ENCODE measurements around the gene BCAS4.
"Not testable (repeated sequence)": the region's sequence is repeated elsewhere in the genome, so short reads cannot be mapped to it uniquely, and the experiment has no call there.

The BCAS4 gene

GRCh38 chr20:50872560-50873425, 77.9 kb downstream of the BCAS4 start:
- Histone ChIP-seq H3K9ac (ENCODE audit: low read depth, low read length) (no peak overlapping the region), H3K4me3 (ENCODE audit: low read length) (no peak overlapping the region), H3K27ac (ENCODE audit: low read depth, low read length) (no peak overlapping the region), H3K36me3 (ENCODE audit: insufficient read depth, low read length) (no peaks in the 10 kb centered on the region), H3K27me3 (ENCODE audit: insufficient read depth, low read length) (no peaks in the 10 kb centered on the region), H3K4me1 (ENCODE audit: insufficient read depth, low read length) (peaks cover 17% of the 10 kb centered on the region), H3K9me3 (ENCODE audit: insufficient read depth, low read depth, low read length) (no peaks in the 10 kb centered on the region)
- WGBS = 92% methylated on average over 16 of the region's 16 CpGs

- Histone ChIP-seq H3K4me1 (ENCODE audit: insufficient read depth, low read length) (peaks cover 17% of the 10 kb centered on the region), H3K9ac (ENCODE audit: low read depth, low read length) (no peak overlapping the region), H3K9me3 (ENCODE audit: insufficient read depth, low read depth, low read length) (no peaks in the 10 kb centered on the region), H3K4me3 (ENCODE audit: low read length) (no peak overlapping the region), H3K36me3 (ENCODE audit: insufficient read depth, low read length) (no peaks in the 10 kb centered on the region), H3K27ac (ENCODE audit: low read depth, low read length) (no peak overlapping the region), H3K27me3 (ENCODE audit: insufficient read depth, low read length) (no peaks in the 10 kb centered on the region)
- 91% methylated on average over 10 of the region's 10 CpGs for WGBS
These were observed 78.7 kb downstream of the BCAS4 start for GRCh38 chr20:50873585-50873984.

- Histone ChIP-seq H3K27ac (ENCODE audit: low read depth, low read length) (no peak overlapping the region), H3K4me1 (ENCODE audit: insufficient read depth, low read length) (peaks cover 17% of the 10 kb centered on the region), H3K4me3 (ENCODE audit: low read length) (no peak overlapping the region), H3K9ac (ENCODE audit: low read depth, low read length) (no peak overlapping the region), H3K36me3 (ENCODE audit: insufficient read depth, low read length) (no peaks in the 10 kb centered on the region), H3K9me3 (ENCODE audit: insufficient read depth, low read depth, low read length) (no peaks in the 10 kb centered on the region), H3K27me3 (ENCODE audit: insufficient read depth, low read length) (no peaks in the 10 kb centered on the region)
- 96% methylated on average over 10 of the region's 10 CpGs for WGBS
These were observed 79.4 kb downstream of the BCAS4 start for GRCh38 chr20:50874111-50874757.

GRCh38 chr20:50874758-50875665, 80.2 kb downstream of the BCAS4 start:
- peaks cover 16% of the 10 kb centered on the region for H3K4me1 ChIP-seq (ENCODE audit: insufficient read depth, low read length)
- no peaks in the 10 kb centered on the region for H3K9me3 ChIP-seq (ENCODE audit: insufficient read depth, low read depth, low read length)
- H3K9ac ChIP-seq (ENCODE audit: low read depth, low read length) = no peak overlapping the region
- H3K27ac ChIP-seq (ENCODE audit: low read depth, low read length) = no peak overlapping the region
- no peaks in the 10 kb centered on the region for H3K36me3 ChIP-seq (ENCODE audit: insufficient read depth, low read length)
- H3K27me3 ChIP-seq (ENCODE audit: insufficient read depth, low read length) = no peaks in the 10 kb centered on the region
- WGBS = 92% methylated on average over 28 of the region's 28 CpGs
- H3K4me3 ChIP-seq (ENCODE audit: low read length) = no peak overlapping the region

GRCh38 chr20:50876063-50876685, 81.3 kb downstream of the BCAS4 start:
- H3K9me3 ChIP-seq (ENCODE audit: insufficient read depth, low read depth, low read length) = no peaks in the 10 kb centered on the region
- no peak overlapping the region for H3K9ac ChIP-seq (ENCODE audit: low read depth, low read length)
- H3K4me3 ChIP-seq (ENCODE audit: low read length) = no peak overlapping the region
- no peak overlapping the region for H3K27ac ChIP-seq (ENCODE audit: low read depth, low read length)
- H3K36me3 ChIP-seq (ENCODE audit: insufficient read depth, low read length) = no peaks in the 10 kb centered on the region
- H3K27me3 ChIP-seq (ENCODE audit: insufficient read depth, low read length) = no peaks in the 10 kb centered on the region
- WGBS = 94% methylated on average over 19 of the region's 19 CpGs
- H3K4me1 ChIP-seq (ENCODE audit: insufficient read depth, low read length) = peaks cover 8% of the 10 kb centered on the region; the same call in 1 of the 2 replicates

GRCh38 chr20:50876816-50877215, 82.0 kb downstream of the BCAS4 start:
- H3K4me3 ChIP-seq (ENCODE audit: low read length) = no peak overlapping the region
- no peak overlapping the region for H3K9ac ChIP-seq (ENCODE audit: low read depth, low read length)
- H3K27me3 ChIP-seq (ENCODE audit: insufficient read depth, low read length) = no peaks in the 10 kb centered on the region
- H3K9me3 ChIP-seq (ENCODE audit: insufficient read depth, low read depth, low read length) = no peaks in the 10 kb centered on the region
- H3K4me1 ChIP-seq (ENCODE audit: insufficient read depth, low read length) = 0 out of 2 replicates have a peak, but pooled peaks cover 1% of the 10 kb centered on the region
- H3K36me3 ChIP-seq (ENCODE audit: insufficient read depth, low read length) = no peaks in the 10 kb centered on the region
- 92% methylated on average over 7 of the region's 7 CpGs for WGBS
- H3K27ac ChIP-seq (ENCODE audit: low read depth, low read length) = no peak overlapping the region

GRCh38 chr20:50877232-50877743, 82.4 kb downstream of the BCAS4 start:
- no peaks in the 10 kb centered on the region for H3K4me1 ChIP-seq (ENCODE audit: insufficient read depth, low read length)
- no peak overlapping the region for H3K4me3 ChIP-seq (ENCODE audit: low read length)
- no peak overlapping the region for H3K27ac ChIP-seq (ENCODE audit: low read depth, low read length)
- H3K9me3 ChIP-seq (ENCODE audit: insufficient read depth, low read depth, low read length) = no peaks in the 10 kb centered on the region
- WGBS = 67% methylated on average over 6 of the region's 6 CpGs
- H3K36me3 ChIP-seq (ENCODE audit: insufficient read depth, low read length) = no peaks in the 10 kb centered on the region
- no peaks in the 10 kb centered on the region for H3K27me3 ChIP-seq (ENCODE audit: insufficient read depth, low read length)
- no peak overlapping the region for H3K9ac ChIP-seq (ENCODE audit: low read depth, low read length)

GRCh38 chr20:50879649-50880550, 85.0 kb downstream of the BCAS4 start:
- H3K27ac ChIP-seq (ENCODE audit: low read depth, low read length) = no peak overlapping the region
- no peaks in the 10 kb centered on the region for H3K9me3 ChIP-seq (ENCODE audit: insufficient read depth, low read depth, low read length)
- H3K4me3 ChIP-seq (ENCODE audit: low read length) = no peak overlapping the region
- 92% methylated on average over 20 of the region's 20 CpGs for WGBS
- no peaks in the 10 kb centered on the region for H3K36me3 ChIP-seq (ENCODE audit: insufficient read depth, low read length)
- H3K4me1 ChIP-seq (ENCODE audit: insufficient read depth, low read length) = no peaks in the 10 kb centered on the region
- H3K27me3 ChIP-seq (ENCODE audit: insufficient read depth, low read length) = no peaks in the 10 kb centered on the region
- no peak overlapping the region for H3K9ac ChIP-seq (ENCODE audit: low read depth, low read length)

GRCh38 chr20:50881759-50882424, 87.0 kb downstream of the BCAS4 start:
- H3K27me3 ChIP-seq (ENCODE audit: insufficient read depth, low read length); H3K4me3 ChIP-seq (ENCODE audit: low read length); H3K4me1 ChIP-seq (ENCODE audit: insufficient read depth, low read length); H3K9me3 ChIP-seq (ENCODE audit: insufficient read depth, low read depth, low read length); H3K36me3 ChIP-seq (ENCODE audit: insufficient read depth, low read length); H3K27ac ChIP-seq (ENCODE audit: low read depth, low read length); H3K9ac ChIP-seq (ENCODE audit: low read depth, low read length): not testable (repeated sequence)
- 96% methylated on average over 4 of the region's 5 CpGs for WGBS

All from HUES64 (cell line).